Mesenchymal stem cell (in vitro differentiated cells and primary cell): ENCODE measurements around the gene RCAN2.

ENCODE experiments used
- DNase-seq: peaks from one replicate; pipeline ENCODE4 v3.0.0-alpha.2; 2013
- H2AFZ ChIP-seq: one replicate; pipeline ENCODE4 v1.6.1; 2013; ENCODE audit warnings: low read depth, mild to moderate bottlenecking, control low read depth, inconsistent platforms, low read length, moderate library complexity
- H2AK5ac ChIP-seq: 2 replicates; pipeline ENCODE4 v1.6.1; 2013; ENCODE audit warnings: low read length, moderate library complexity, mild to moderate bottlenecking, inconsistent platforms; ENCODE audit not compliant: severe bottlenecking
- H2BK120ac ChIP-seq: one replicate; pipeline ENCODE4 v1.6.1; 2013; ENCODE audit warnings: low read depth, mild to moderate bottlenecking, inconsistent platforms, low read length, moderate library complexity
- H2BK12ac ChIP-seq, 2 experiments: one replicate each; pipeline ENCODE4 v1.6.1; 2013; ENCODE audit warnings: inconsistent platforms in 2 of 2, low read length in 2 of 2, mild to moderate bottlenecking in 2 of 2, moderate library complexity in 2 of 2, control low read depth in 1 of 2
- H2BK15ac ChIP-seq: one replicate; pipeline ENCODE4 v1.6.1; 2013; ENCODE audit warnings: mild to moderate bottlenecking, low read depth, inconsistent platforms; ENCODE audit not compliant: poor library complexity, severe bottlenecking
- H2BK5ac ChIP-seq: 2 replicates; pipeline ENCODE4 v1.6.1; 2013; ENCODE audit warnings: low read depth, mild to moderate bottlenecking, low read length, control low read depth, inconsistent platforms; ENCODE audit not compliant: poor library complexity, severe bottlenecking
- H3K14ac ChIP-seq, 2 experiments: one replicate each; pipeline ENCODE4 v1.6.1; 2013; ENCODE audit warnings: inconsistent platforms in 2 of 2, low read length in 2 of 2, control low read depth in 1 of 2, mild to moderate bottlenecking in 1 of 2, moderate library complexity in 1 of 2
- H3K18ac ChIP-seq, 2 experiments: one replicate each; pipeline ENCODE4 v1.6.1; 2013; ENCODE audit warnings: inconsistent platforms in 2 of 2, low read length in 2 of 2, control low read depth in 1 of 2, low read depth in 1 of 2, mild to moderate bottlenecking in 1 of 2
- H3K23ac ChIP-seq, 2 experiments: one replicate each; pipeline ENCODE4 v1.6.1; 2013; ENCODE audit warnings: inconsistent platforms in 2 of 2, low read length in 2 of 2, mild to moderate bottlenecking in 2 of 2, moderate library complexity in 2 of 2, control low read depth in 1 of 2
- H3K27ac ChIP-seq: 2 replicates; pipeline ENCODE4 v1.5.1; 2013; ENCODE audit warnings: mild to moderate bottlenecking, moderate library complexity, low read length, control low read depth, inconsistent platforms; ENCODE audit not compliant: poor library complexity, severe bottlenecking
- H3K27me3 ChIP-seq, 2 experiments: 2 replicates each; pipeline versions ENCODE4 v1.6.1 to v1.7.0; 2013; ENCODE audit warnings: low read length in 2 of 2, mild to moderate bottlenecking in 2 of 2, moderate library complexity in 2 of 2, control low read depth in 1 of 2, inconsistent platforms in 1 of 2; ENCODE audit not compliant: control insufficient read depth in 1 of 2, insufficient read depth in 1 of 2
- H3K36me3 ChIP-seq, 2 experiments: 2 replicates each; pipeline versions ENCODE4 v1.6.1 to v1.7.0; 2013; ENCODE audit warnings: low read length in 2 of 2, control low read depth in 1 of 2, inconsistent platforms in 1 of 2, low read depth in 1 of 2, mild to moderate bottlenecking in 1 of 2; ENCODE audit not compliant: insufficient read depth in 2 of 2, control insufficient read depth in 1 of 2
- H3K4ac ChIP-seq, 2 experiments: one replicate each; pipeline ENCODE4 v1.6.1; 2013; ENCODE audit warnings: inconsistent platforms in 2 of 2, low read length in 2 of 2, mild to moderate bottlenecking in 2 of 2, moderate library complexity in 2 of 2, control low read depth in 1 of 2, low read depth in 1 of 2
- H3K4me1 ChIP-seq: 2 replicates; pipeline ENCODE4 v1.6.1; 2013; ENCODE audit warnings: low read depth, low read length, control low read depth; ENCODE audit not compliant: control insufficient read depth, insufficient read depth
- H3K4me2 ChIP-seq: 2 replicates; pipeline ENCODE4 v1.6.1; 2013; ENCODE audit warnings: low read length, mild to moderate bottlenecking, inconsistent platforms; ENCODE audit not compliant: poor library complexity, severe bottlenecking
- H3K4me3 ChIP-seq, 2 experiments: 2 replicates each; pipeline versions ENCODE4 v1.5.1 to v1.7.0; 2013; ENCODE audit warnings: low read length in 2 of 2, mild to moderate bottlenecking in 2 of 2, control low read depth in 1 of 2, low read depth in 1 of 2; ENCODE audit not compliant: insufficient read depth in 1 of 2
- H3K79me1 ChIP-seq: replicated peaks from 2 replicates; pipeline ENCODE4 v1.6.1; 2013; ENCODE audit warnings: mild to moderate bottlenecking, control low read depth, low read length, inconsistent platforms; ENCODE audit not compliant: poor library complexity, severe bottlenecking
- H3K9ac ChIP-seq: 2 replicates; pipeline ENCODE4 v1.7.0; 2013; ENCODE audit warnings: mild to moderate bottlenecking, low read length, moderate library complexity
- H3K9me3 ChIP-seq: 2 replicates; pipeline ENCODE4 v1.7.0; 2013; ENCODE audit warnings: mild to moderate bottlenecking, low read length; ENCODE audit not compliant: control insufficient read depth
- H4K8ac ChIP-seq: one replicate; pipeline ENCODE4 v1.6.1; 2013; ENCODE audit warnings: inconsistent platforms, mild to moderate bottlenecking, low read length, moderate library complexity
- H4K91ac ChIP-seq: one replicate; pipeline ENCODE4 v1.6.1; 2013; ENCODE audit warnings: mild to moderate bottlenecking, low read length, inconsistent platforms
- WGBS: methylation state at CpG from one replicate; pipeline ENCODE4 v1.1.7; 2013; ENCODE audit warnings: mixed read lengths; 5-methylcytosine and 5-hydroxymethylcytosine counted together

The RCAN2 gene

DNA sequence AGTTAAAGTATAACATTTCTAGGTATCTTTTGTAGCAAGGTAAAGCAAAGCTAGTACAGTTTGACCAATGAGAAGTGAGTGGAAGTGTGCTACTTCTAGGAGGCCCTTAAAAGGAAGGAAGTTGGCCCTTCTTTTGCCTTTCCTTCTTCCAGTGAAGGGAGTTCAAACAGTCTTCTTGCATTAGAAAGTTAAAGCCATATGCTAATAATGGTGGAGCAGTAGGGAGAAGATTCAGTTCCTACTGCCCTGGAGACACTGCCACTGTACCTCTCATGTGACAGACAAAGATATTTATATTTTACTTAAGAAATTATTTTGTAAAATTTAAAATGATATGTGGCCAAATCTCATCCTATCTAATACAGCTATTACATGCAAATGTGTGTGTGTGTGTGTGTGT, 26.0 kb upstream of the RCAN2 start:
- H3K27ac ChIP-seq, result no peak overlapping the region
- H3K79me1 ChIP-seq, result no peaks in the 10 kb centered on the region
- H3K9me3 ChIP-seq, result no peaks in the 10 kb centered on the region
- no peak overlapping the region for H3K4me3 ChIP-seq
- H4K8ac ChIP-seq, result no peak overlapping the region
- no peak overlapping the region for H3K9ac ChIP-seq
- H3K4me2 ChIP-seq, result no peak overlapping the region
- H2BK15ac ChIP-seq, result no peak overlapping the region
- H2AK5ac ChIP-seq, result no peak overlapping the region
- H3K14ac ChIP-seq, result no peak overlapping the region
- no peak overlapping the region for H3K18ac ChIP-seq
- no peaks in the 10 kb centered on the region for H3K36me3 ChIP-seq
- no peak overlapping the region for H2BK5ac ChIP-seq
- no peak for DNase-seq
- no peak overlapping the region for H2BK120ac ChIP-seq
- no peaks in the 10 kb centered on the region for H3K4me1 ChIP-seq
- H2BK12ac ChIP-seq, result no peak overlapping the region
- H4K91ac ChIP-seq, result no peak overlapping the region
- H3K4ac ChIP-seq, result no peak overlapping the region
- H3K23ac ChIP-seq, result no peak overlapping the region
- H3K27me3 ChIP-seq, result no peaks in the 10 kb centered on the region
- no peak overlapping the region for H2AFZ ChIP-seq

DNA sequence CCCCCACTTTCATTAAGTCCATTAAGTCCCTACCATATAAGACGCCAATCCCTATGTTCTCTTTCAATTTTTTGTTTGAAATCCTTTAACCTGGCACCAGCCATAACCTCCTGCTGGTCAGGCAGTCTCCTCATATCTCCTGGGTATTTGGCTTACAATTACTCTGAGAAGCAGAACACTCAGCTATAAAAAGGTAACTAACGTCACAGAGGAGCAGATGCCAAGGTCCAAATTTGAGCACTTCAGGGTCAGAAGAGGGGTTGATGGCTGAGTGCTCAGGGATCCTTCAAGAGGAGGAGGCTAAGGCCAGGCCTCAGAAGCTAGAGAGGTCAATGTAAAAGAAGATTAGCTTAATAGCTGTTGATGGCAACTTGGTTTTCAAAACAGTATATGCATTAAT, 22.3 kb upstream of the RCAN2 start:
- Histone ChIP-seq H4K8ac (no peak overlapping the region), H3K9me3 (no peaks in the 10 kb centered on the region)

GRCh38 chr6:46511320-46511719, 20.1 kb upstream of the RCAN2 start:
- H3K27me3 ChIP-seq, result no peaks in the 10 kb centered on the region
- no peak overlapping the region for H3K23ac ChIP-seq
- H3K4me1 ChIP-seq, result peaks cover 6% of the 10 kb centered on the region
- no peak overlapping the region for H2BK120ac ChIP-seq
- no peaks in the 10 kb centered on the region for H3K36me3 ChIP-seq
- H3K79me1 ChIP-seq, result no peaks in the 10 kb centered on the region
- no peak overlapping the region for H4K91ac ChIP-seq
- no peak overlapping the region for H3K4me3 ChIP-seq
- peak overlapping the region in 1 of 2 experiments; percentile 6 for H2BK12ac ChIP-seq
- no peak for DNase-seq
- no peak overlapping the region for H3K14ac ChIP-seq
- no peak overlapping the region for H3K9ac ChIP-seq
- no peaks in the 10 kb centered on the region for H3K9me3 ChIP-seq
- no peak overlapping the region for H3K4ac ChIP-seq
- H4K8ac ChIP-seq, result no peak overlapping the region
- no peak overlapping the region for H3K4me2 ChIP-seq
- WGBS, result 89% methylated on average over 6 of the region's 7 CpGs
- no peak overlapping the region for H2AFZ ChIP-seq
- H2BK5ac ChIP-seq, result no peak overlapping the region
- no peak overlapping the region for H3K27ac ChIP-seq
- no peak overlapping the region for H2BK15ac ChIP-seq
- peak overlapping the region; percentile 1 for H2AK5ac ChIP-seq
- no peak overlapping the region for H3K18ac ChIP-seq

More for the DNA sequence above, 22.3 kb upstream of the RCAN2 start:
- Histone ChIP-seq H2AK5ac (no peak overlapping the region), H3K79me1 (no peaks in the 10 kb centered on the region), H2BK12ac (no peak overlapping the region), H4K91ac (no peak overlapping the region), H3K18ac (no peak overlapping the region), H3K36me3 (no peaks in the 10 kb centered on the region), H2BK15ac (no peak overlapping the region), H3K9ac (no peak overlapping the region), H3K23ac (no peak overlapping the region), H3K27ac (no peak overlapping the region), H2BK5ac (no peak overlapping the region), H3K4ac (no peak overlapping the region), H3K4me2 (no peak overlapping the region), H3K27me3 (no peaks in the 10 kb centered on the region), H3K14ac (no peak overlapping the region), H2BK120ac (no peak overlapping the region), H3K4me1 (peaks cover 4% of the 10 kb centered on the region), H2AFZ (no peak overlapping the region), H3K4me3 (no peak overlapping the region)
- DNase-seq, result no peak
- WGBS, result 98% methylated on average over 2 of the region's 2 CpGs

DNA sequence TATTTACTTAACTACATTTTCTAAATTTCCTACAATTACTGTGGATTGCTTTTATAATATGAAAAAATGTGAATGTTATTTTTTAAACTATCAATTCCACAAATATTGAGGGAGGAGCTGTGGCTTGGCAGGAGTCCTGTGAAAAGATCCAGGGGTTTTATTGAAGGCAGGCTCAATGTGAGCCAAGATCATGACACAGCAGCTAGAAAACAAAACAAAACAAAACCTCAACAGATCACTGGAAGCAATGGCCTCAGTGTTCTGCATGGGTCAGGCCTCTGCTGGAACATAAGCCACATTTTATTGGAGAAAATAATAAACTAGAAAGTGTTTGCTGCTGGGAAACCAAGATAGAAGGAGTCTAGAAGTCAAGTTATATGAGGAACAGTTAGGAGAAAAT, 19.4 kb upstream of the RCAN2 start:
- Histone ChIP-seq H3K79me1 (no peaks in the 10 kb centered on the region), H2AFZ (no peak overlapping the region), H3K27ac (no peak overlapping the region), H3K4ac (no peak overlapping the region), H2BK15ac (no peak overlapping the region), H3K23ac (no peak overlapping the region), H3K9me3 (no peaks in the 10 kb centered on the region), H3K36me3 (no peaks in the 10 kb centered on the region), H4K91ac (no peak overlapping the region), H3K27me3 (no peaks in the 10 kb centered on the region), H3K14ac (no peak overlapping the region), H4K8ac (no peak overlapping the region), H3K9ac (no peak overlapping the region), H3K4me1 (peaks cover 8% of the 10 kb centered on the region), H3K18ac (no peak overlapping the region), H2BK12ac (no peak overlapping the region), H3K4me3 (no peak overlapping the region), H2BK5ac (no peak overlapping the region), H2AK5ac (no peak overlapping the region), H3K4me2 (no peak overlapping the region), H2BK120ac (no peak overlapping the region)
- peak; percentile 16 for DNase-seq
